H9 (cell line): Measurements from ENCODE around the gene BTBD17. TPM values are rescaled to one million over a fixed set of nuclear protein-coding genes. Genes with fewer than 3 reads are reported as not detected.

Experiments
- DNase-seq: peaks from one replicate; pipeline ENCODE4 v3.0.0-alpha.2; 2017
- H2AFZ ChIP-seq: one replicate; pipeline ENCODE4 v1.6.1; 2013; ENCODE audit warnings: mild to moderate bottlenecking, low read length, control low read depth, moderate library complexity
- H2AK5ac ChIP-seq: 2 replicates; pipeline ENCODE4 v1.6.1; 2013; ENCODE audit warnings: low read length, control low read depth, mixed read lengths; ENCODE audit not compliant: insufficient read length
- H2BK120ac ChIP-seq: one replicate; pipeline ENCODE4 v1.6.1; 2013; ENCODE audit warnings: low read depth, mild to moderate bottlenecking, low read length, control low read depth, inconsistent platforms; ENCODE audit not compliant: poor library complexity, severe bottlenecking
- H2BK12ac ChIP-seq: 2 replicates; pipeline ENCODE4 v1.6.1; 2013; ENCODE audit warnings: low read length, control low read depth, mixed read lengths, low read depth; ENCODE audit not compliant: insufficient read length
- H2BK15ac ChIP-seq: 2 replicates; pipeline ENCODE4 v1.6.1; 2013; ENCODE audit warnings: low read depth, low read length, control low read depth
- H2BK20ac ChIP-seq: one replicate; pipeline ENCODE4 v1.6.1; 2013; ENCODE audit warnings: low read depth, mild to moderate bottlenecking, low read length, control low read depth, inconsistent platforms; ENCODE audit not compliant: poor library complexity, severe bottlenecking
- H2BK5ac ChIP-seq: 2 replicates; pipeline ENCODE4 v1.6.1; 2013; ENCODE audit warnings: low read length, control low read depth, mixed read lengths; ENCODE audit not compliant: insufficient read length
- H3K14ac ChIP-seq: 2 replicates; pipeline ENCODE4 v1.6.1; 2013; ENCODE audit warnings: low read length, control low read depth; ENCODE audit not compliant: insufficient read depth
- H3K18ac ChIP-seq: 2 replicates; pipeline ENCODE4 v1.6.1; 2013; ENCODE audit warnings: low read depth, mild to moderate bottlenecking, mixed read lengths, low read length, control low read depth; ENCODE audit not compliant: insufficient read length
- H3K23ac ChIP-seq: 2 replicates; pipeline ENCODE4 v1.6.1; 2013; ENCODE audit warnings: low read length, control low read depth, mixed read lengths, low read depth; ENCODE audit not compliant: insufficient read length
- H3K23me2 ChIP-seq: 2 replicates; pipeline ENCODE4 v1.6.1; 2013; ENCODE audit warnings: low read depth, mild to moderate bottlenecking, mixed read lengths, low read length, control low read depth; ENCODE audit not compliant: insufficient read length, poor library complexity, severe bottlenecking
- H3K27ac ChIP-seq: 2 replicates; pipeline ENCODE4 v1.5.1; 2013; ENCODE audit warnings: low read length, control low read depth, mixed read lengths, low read depth; ENCODE audit not compliant: insufficient read length
- H3K27me3 ChIP-seq: 2 replicates; pipeline ENCODE4 v1.6.1; 2013; ENCODE audit warnings: low read length, control low read depth, inconsistent platforms; ENCODE audit not compliant: insufficient read depth
- H3K4ac ChIP-seq: 2 replicates; pipeline ENCODE4 v1.6.1; 2013; ENCODE audit warnings: low read depth, mild to moderate bottlenecking, control low read depth, inconsistent platforms, low read length, moderate library complexity
- H3K4me1 ChIP-seq: 2 replicates; pipeline ENCODE4 v1.6.1; 2013; ENCODE audit warnings: low read length, control low read depth, inconsistent platforms; ENCODE audit not compliant: insufficient read depth
- H3K4me2 ChIP-seq: 2 replicates; pipeline ENCODE4 v1.6.1; 2013; ENCODE audit warnings: low read length, control low read depth, mixed read lengths; ENCODE audit not compliant: insufficient read length, insufficient read depth
- H3K56ac ChIP-seq: 2 replicates; pipeline ENCODE4 v1.6.1; 2013; ENCODE audit warnings: low read depth, mild to moderate bottlenecking, mixed read lengths, low read length, control low read depth; ENCODE audit not compliant: insufficient read length
- H3K79me1 ChIP-seq: 2 replicates; pipeline ENCODE4 v1.6.1; 2013; ENCODE audit warnings: low read depth, mild to moderate bottlenecking, moderate library complexity, low read length, control low read depth, inconsistent platforms; ENCODE audit not compliant: insufficient read depth, poor library complexity, severe bottlenecking
- H3K79me2 ChIP-seq: 2 replicates; pipeline ENCODE4 v1.6.1; 2013; ENCODE audit warnings: low read length, control low read depth, inconsistent platforms; ENCODE audit not compliant: insufficient read depth
- H3K9ac ChIP-seq: 2 replicates; pipeline ENCODE4 v1.6.1; 2013; ENCODE audit warnings: low read length, control low read depth, mixed read lengths; ENCODE audit not compliant: insufficient read length; ENCODE audit errors: extremely low read depth
- H3K9me3 ChIP-seq: one replicate; pipeline ENCODE4 v1.6.1; 2013; ENCODE audit warnings: low read depth, low read length, inconsistent platforms; ENCODE audit not compliant: control insufficient read depth
- H3T11ph ChIP-seq: one replicate; pipeline ENCODE4 v1.6.1; 2013; ENCODE audit warnings: mild to moderate bottlenecking, low read length, control low read depth, inconsistent platforms
- H4K20me1 ChIP-seq: one replicate; pipeline ENCODE4 v1.6.1; 2013; ENCODE audit not compliant: control insufficient read depth, insufficient read length, insufficient read depth
- H4K5ac ChIP-seq: 2 replicates; pipeline ENCODE4 v1.6.1; 2013; ENCODE audit warnings: low read depth, mild to moderate bottlenecking, mixed read lengths, low read length, control low read depth; ENCODE audit not compliant: insufficient read length
- H4K8ac ChIP-seq: replicated peaks from 2 replicates; pipeline ENCODE4 v1.6.1; 2013; ENCODE audit warnings: low read length, control low read depth, mixed read lengths, low read depth; ENCODE audit not compliant: insufficient read length
- H4K91ac ChIP-seq: 2 replicates; pipeline ENCODE4 v1.6.1; 2013; ENCODE audit warnings: low read depth, mild to moderate bottlenecking, moderate library complexity, mixed read lengths, low read length, control low read depth; ENCODE audit not compliant: insufficient read length
- H3K27ac Mint-ChIP-seq, 3 experiments: 2 replicates in 2 of 3; 3 replicates in 1 of 3; pipeline ENCODE4 v1.8.0; 2020 to 2021; ENCODE audit warnings: mixed read lengths in 3 of 3, mild to moderate bottlenecking in 1 of 3, moderate library complexity in 1 of 3
- H3K27me3 Mint-ChIP-seq: 2 replicates; pipeline ENCODE4 v1.8.0; 2021; ENCODE audit warnings: low read depth, mild to moderate bottlenecking, moderate library complexity, mixed read lengths
- H3K36me3 Mint-ChIP-seq, 3 experiments: 2 replicates in 2 of 3; 3 replicates in 1 of 3; pipeline ENCODE4 v1.8.0; 2020 to 2021; ENCODE audit warnings: low read depth in 3 of 3, mixed read lengths in 3 of 3; ENCODE audit not compliant: insufficient read depth in 1 of 3
- H3K4me1 Mint-ChIP-seq, 2 experiments: 2 replicates each; pipeline ENCODE4 v1.8.0; 2020; ENCODE audit warnings: mixed read lengths in 2 of 2
- H3K4me3 Mint-ChIP-seq, 2 experiments: 2 replicates in 1 of 2; 3 replicates in 1 of 2; pipeline ENCODE4 v1.8.0; 2020 to 2021; ENCODE audit warnings: mild to moderate bottlenecking in 2 of 2, mixed read lengths in 2 of 2, moderate library complexity in 1 of 2
- H3K9me3 Mint-ChIP-seq, 2 experiments: 2 replicates in 1 of 2; 3 replicates in 1 of 2; pipeline ENCODE4 v1.8.0; 2020; ENCODE audit warnings: mild to moderate bottlenecking in 2 of 2, mixed read lengths in 2 of 2, moderate library complexity in 1 of 2
- CTCF ChIP-seq: fragments of 200-600 bp; sonication (generic); conservative IDR thresholded peaks from 3 replicates; pipeline ENCODE4 v1.8.0; 2021; ENCODE audit warnings: antibody characterized with exemption, mild to moderate bottlenecking
- WGBS: extraction: QIAGEN DNeasy Blood & Tissue Kit; methylation state at CpG from one replicate; pipeline ENCODE4 v1.1.7; 2013; ENCODE audit warnings: missing lambda C conversion rate, low lambda C conversion rate, mixed read lengths; ENCODE audit not compliant: insufficient read length; ENCODE audit errors: extremely low coverage; 5-methylcytosine and 5-hydroxymethylcytosine counted together
- total RNA-seq: library from RNA; stranded (reverse); gene quantifications from 2 replicates; pipeline ENCODE4 v1.2.1, GENCODE V29; 2021

Gene BTBD17
- total RNA-seq, 1 experiment from 2014 or later = 0.33 TPM

- no peaks in the 10 kb centered on the region for H3K36me3 Mint-ChIP-seq
- peak overlapping the region in 2 of 3 experiments; percentile 60 to 85; a peak in 3 of 7 replicates for H3K27ac Mint-ChIP-seq
- Histone ChIP-seq H4K8ac (no peak overlapping the region), H3K79me2 (no peaks in the 10 kb centered on the region), H2BK15ac (no peak overlapping the region), H3K23me2 (no peaks in the 10 kb centered on the region), H3K4me1 (no peaks in the 10 kb centered on the region), H3K27me3 (no peaks in the 10 kb centered on the region), H4K5ac (no peak overlapping the region), H2BK5ac (no peak overlapping the region), H3K23ac (no peak overlapping the region), H3K9me3 (no peaks in the 10 kb centered on the region), H3K9ac (no peak overlapping the region), H2BK20ac (no peak overlapping the region), H4K20me1 (no peaks in the 10 kb centered on the region), H3K27ac (no peak overlapping the region), H2AK5ac (no peak overlapping the region), H3K79me1 (no peaks in the 10 kb centered on the region), H3K14ac (no peak overlapping the region; the same call in 1 of the 2 replicates), H3K4ac (no peak overlapping the region), H2AFZ (no peak overlapping the region), H3K4me2 (no peak overlapping the region), H3K56ac (no peak overlapping the region), H3T11ph (no peak overlapping the region), H4K91ac (no peak overlapping the region), H2BK120ac (no peak overlapping the region), H2BK12ac (no peak overlapping the region), H3K18ac (no peak overlapping the region)
- no peak for TF ChIP-seq CTCF
- no peaks in the 10 kb centered on the region for H3K9me3 Mint-ChIP-seq
- DNase-seq = no peak
- peaks cover 44 to 55% of the 10 kb centered on the region in 2 experiments for H3K4me1 Mint-ChIP-seq
- H3K4me3 Mint-ChIP-seq = no peak overlapping the region
- WGBS = no CpG with 5 or more reads among the region's 5 CpGs
- peaks cover 27% of the 10 kb centered on the region for H3K27me3 Mint-ChIP-seq
These were observed 26.1 kb downstream of the BTBD17 start for GRCh38 chr17:74335529-74336062.
